GM23248 (cell line): ENCODE data around the gene SDCCAG8. TPM values are rescaled to one million over a fixed set of nuclear protein-coding genes. Genes with fewer than 3 reads are reported as not detected.

Experiments
- DNase-seq: peaks from one replicate; pipeline ENCODE4 v3.0.0-alpha.2; 2015
- H2AFZ ChIP-seq: fragments of 200-600 bp; sonication (generic); 2 replicates; pipeline ENCODE4 v1.6.1; 2016; ENCODE audit warnings: antibody characterized with exemption
- H3F3A ChIP-seq: fragments of 200-600 bp; sonication (generic); 2 replicates; pipeline ENCODE4 v1.6.1; 2016; ENCODE audit warnings: mild to moderate bottlenecking, antibody characterized with exemption, mixed run types; ENCODE audit not compliant: insufficient read depth
- H3K27ac ChIP-seq: fragments of 200-600 bp; sonication (generic); 2 replicates; pipeline ENCODE4 v1.5.1; 2016; ENCODE audit warnings: mild to moderate bottlenecking
- H3K27me3 ChIP-seq: fragments of 200-600 bp; sonication (generic); replicated peaks from 2 replicates; pipeline ENCODE4 v1.6.1; 2016; ENCODE audit warnings: mild to moderate bottlenecking; ENCODE audit not compliant: insufficient read depth
- H3K36me3 ChIP-seq: fragments of 200-600 bp; sonication (generic); 2 replicates; pipeline ENCODE4 v1.6.1; 2016; ENCODE audit warnings: low read depth, mild to moderate bottlenecking
- H3K4me1 ChIP-seq: fragments of 200-600 bp; sonication (generic); 2 replicates; pipeline ENCODE4 v1.6.1; 2016; ENCODE audit warnings: mild to moderate bottlenecking; ENCODE audit not compliant: insufficient read depth
- H3K4me2 ChIP-seq: fragments of 200-600 bp; sonication (generic); one replicate; pipeline ENCODE4 v1.6.1; 2016; ENCODE audit warnings: mild to moderate bottlenecking; ENCODE audit not compliant: unreplicated experiment
- H3K4me3 ChIP-seq: fragments of 200-600 bp; sonication (generic); 2 replicates; pipeline ENCODE4 v1.5.1; 2016; ENCODE audit warnings: mild to moderate bottlenecking
- H3K79me2 ChIP-seq: fragments of 200-600 bp; sonication (generic); 2 replicates; pipeline ENCODE4 v1.6.1; 2016; ENCODE audit warnings: mild to moderate bottlenecking; ENCODE audit not compliant: insufficient read depth
- H3K9ac ChIP-seq: fragments of 200-600 bp; sonication (generic); 2 replicates; pipeline ENCODE4 v1.6.1; 2016; ENCODE audit warnings: mild to moderate bottlenecking
- H3K9me2 ChIP-seq: fragments of 200-600 bp; sonication (generic); 2 replicates; pipeline ENCODE4 v1.6.1; 2016; ENCODE audit warnings: mixed run types, mild to moderate bottlenecking, moderate library complexity; ENCODE audit not compliant: insufficient read depth
- H3K9me3 ChIP-seq: fragments of 200-600 bp; sonication (generic); one replicate; pipeline ENCODE4 v1.6.1; 2017; ENCODE audit warnings: low read depth
- H4K20me1 ChIP-seq: fragments of 200-600 bp; sonication (generic); 2 replicates; pipeline ENCODE4 v1.6.0; 2016; ENCODE audit not compliant: insufficient read depth
- EZH2 ChIP-seq: fragments of 200-600 bp; sonication (generic); IDR thresholded peaks from 2 replicates; pipeline ENCODE4 v1.6.1; 2018; ENCODE audit warnings: antibody characterized with exemption, mild to moderate bottlenecking; ENCODE audit not compliant: insufficient read depth, poor library complexity, severe bottlenecking
- EZH2phosphoT487 ChIP-seq: fragments of 200-600 bp; sonication (generic); IDR thresholded peaks from 2 replicates; pipeline ENCODE4 v1.6.1; 2018; ENCODE audit warnings: antibody characterized with exemption, moderate library complexity, mild to moderate bottlenecking, low read depth; ENCODE audit not compliant: insufficient read depth
- WGBS, 2 experiments: methylation state at CpG; one replicate each; pipeline ENCODE4 v1.1.6; 2015 to 2017; ENCODE audit warnings: low lambda C conversion rate in 2 of 2, low coverage in 1 of 2; ENCODE audit errors: missing lambda C conversion rate in 2 of 2; 5-methylcytosine and 5-hydroxymethylcytosine counted together
- in situ Hi-C: fragments of 300-500 bp; cut with MboI; formaldehyde crosslinking; loops from 2 replicates; pipeline ENCODE4 v1.15.0; 2020
- polyA plus RNA-seq: library from polyadenylated mRNA; unstranded; fragments of >200 nt; fragmentation: Nextera tagmentation; extraction: Ambion mirVana; gene quantifications from 2 replicates; pipeline ENCODE4 v1.2.1, GENCODE V29; 2016
- total RNA-seq: library from RNA; depleted of rRNA; stranded (reverse); fragments of >200 nt; shearing (Covaris generic); gene quantifications from 2 replicates; pipeline ENCODE4 v1.2.3, GENCODE V29; 2014

The SDCCAG8 gene
- total and polyA plus RNA-seq, 2 experiments from 2014 or later = 29.4 to 45.3 TPM

DNA sequence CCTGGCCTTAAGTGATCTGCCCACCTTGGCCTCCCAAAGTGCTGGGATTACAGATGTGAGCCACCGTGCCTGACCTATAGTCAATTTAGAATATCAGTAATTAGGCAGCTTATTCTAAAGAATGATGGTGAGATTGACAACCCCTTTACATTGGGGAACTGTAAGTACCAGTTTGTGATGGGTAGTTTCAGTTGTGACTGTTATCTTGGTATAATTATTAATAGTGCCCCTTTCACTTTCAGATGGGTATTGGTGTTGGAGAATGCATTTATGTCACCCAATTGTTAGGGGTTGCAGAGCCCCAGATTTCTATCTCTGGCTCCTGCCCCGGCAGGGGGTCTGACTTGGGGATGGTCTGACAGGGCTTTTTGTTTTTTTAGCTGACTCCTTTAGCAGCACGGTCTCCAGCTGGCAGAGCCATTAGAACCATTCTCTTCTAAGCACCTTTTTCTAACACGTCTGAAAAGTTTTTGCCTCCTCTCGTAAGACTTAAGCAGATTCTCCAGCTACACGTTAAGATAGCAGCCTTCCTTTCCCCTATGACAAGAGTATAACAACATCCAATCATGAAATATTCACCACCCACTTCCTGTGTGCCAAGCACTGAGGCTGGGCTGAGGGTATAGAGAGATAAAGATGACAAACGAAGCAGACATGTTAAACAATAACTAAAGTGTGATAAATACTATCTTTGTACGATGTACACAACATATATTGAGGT, 157.8 kb downstream of the SDCCAG8 start:
- no peak overlapping the region for H2AFZ ChIP-seq
- no peaks in the 10 kb centered on the region for H3K79me2 ChIP-seq
- H3K4me2 ChIP-seq = no peak overlapping the region
- H3K9me3 ChIP-seq = no peaks in the 10 kb centered on the region
- no peaks in the 10 kb centered on the region for H3K27me3 ChIP-seq
- 77 to 78% methylated on average over 8 of the region's 8 CpGs for WGBS, 2 experiments
- H4K20me1 ChIP-seq = no peaks in the 10 kb centered on the region
- H3K9ac ChIP-seq = no peak overlapping the region
- no peaks in the 10 kb centered on the region for H3K9me2 ChIP-seq
- no peak for DNase-seq
- no peak for TF ChIP-seq EZH2
- TF ChIP-seq EZH2phosphoT487 = no peak
- peaks cover 7% of the 10 kb centered on the region for H3K36me3 ChIP-seq
- no peak overlapping the region for H3K27ac ChIP-seq
- in situ Hi-C loops = no loop called here
- H3K4me1 ChIP-seq = no peaks in the 10 kb centered on the region
- H3F3A ChIP-seq = peaks cover 2% of the 10 kb centered on the region; the same call in 1 of the 2 replicates
- H3K4me3 ChIP-seq = no peak overlapping the region

DNA sequence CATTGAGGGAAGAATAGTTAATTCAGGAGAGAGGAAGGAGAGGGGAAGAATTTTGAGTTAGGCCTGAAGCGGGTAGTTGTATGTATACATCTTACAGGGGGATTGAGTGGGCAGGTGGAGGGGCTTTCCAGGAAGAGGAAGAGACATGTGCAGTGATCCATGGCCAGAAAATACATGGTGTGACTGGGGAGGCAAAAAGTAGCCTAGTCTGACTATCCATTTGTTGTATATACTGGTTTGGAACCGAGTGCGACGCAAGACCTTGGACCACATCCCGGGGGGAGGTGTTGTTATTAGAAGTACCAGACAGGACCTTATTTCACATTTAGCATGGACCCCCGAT, 158.3 kb downstream of the SDCCAG8 start:
- 98 to 100% methylated on average over 6 of the region's 6 CpGs for WGBS, 2 experiments
- no peak overlapping the region for H2AFZ ChIP-seq
- no peaks in the 10 kb centered on the region for H3K79me2 ChIP-seq
- no peak overlapping the region for H3K27ac ChIP-seq
- H3K4me3 ChIP-seq = no peak overlapping the region
- H3K36me3 ChIP-seq = peaks cover 10% of the 10 kb centered on the region
- no peak for DNase-seq
- in situ Hi-C loops = no loop called here
- no peaks in the 10 kb centered on the region for H3K9me2 ChIP-seq
- no peaks in the 10 kb centered on the region for H3K27me3 ChIP-seq
- H3K4me2 ChIP-seq = no peak overlapping the region
- TF ChIP-seq EZH2phosphoT487 (no peak), EZH2 (no peak)
- no peaks in the 10 kb centered on the region for H4K20me1 ChIP-seq
- H3K9ac ChIP-seq = no peak overlapping the region
- H3K9me3 ChIP-seq = no peaks in the 10 kb centered on the region
- no peaks in the 10 kb centered on the region for H3F3A ChIP-seq
- H3K4me1 ChIP-seq = no peaks in the 10 kb centered on the region

DNA sequence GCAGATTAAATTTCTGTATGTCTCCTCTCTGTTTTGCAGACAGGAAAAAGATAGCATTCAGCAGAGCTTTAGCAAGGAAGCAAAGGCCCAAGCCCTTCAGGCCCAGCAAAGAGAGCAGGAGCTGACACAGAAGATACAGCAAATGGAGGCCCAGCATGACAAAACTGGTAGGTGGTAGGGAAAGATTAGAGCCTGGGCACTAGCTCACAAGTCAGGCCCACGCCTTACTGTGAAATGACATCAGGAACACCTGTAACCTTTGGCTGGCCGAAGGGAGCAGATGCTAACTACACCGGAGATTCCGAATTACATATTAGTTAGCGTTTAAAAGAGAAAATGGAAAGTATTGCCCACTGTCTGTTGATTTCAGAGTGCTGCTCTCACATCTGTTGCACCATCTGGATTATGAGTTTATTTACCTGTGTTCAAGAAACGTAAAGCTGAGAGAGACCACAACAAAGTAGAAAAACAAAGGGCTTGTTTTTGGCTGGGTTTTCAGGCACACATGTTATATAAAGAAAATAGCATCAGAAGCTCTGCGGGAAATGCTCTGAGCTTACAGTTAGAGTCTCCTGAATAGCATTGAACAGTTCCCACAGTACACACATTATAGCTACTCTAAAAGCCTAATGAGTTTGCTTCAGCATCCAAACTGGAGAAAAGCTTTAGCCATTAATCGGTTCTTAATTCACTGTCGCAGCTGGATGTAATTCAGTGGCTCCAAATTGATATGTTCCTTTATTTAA, 160.0 kb downstream of the SDCCAG8 start:
- in situ Hi-C loops = no loop called here
- H3K4me2 ChIP-seq = no peak overlapping the region

DNA sequence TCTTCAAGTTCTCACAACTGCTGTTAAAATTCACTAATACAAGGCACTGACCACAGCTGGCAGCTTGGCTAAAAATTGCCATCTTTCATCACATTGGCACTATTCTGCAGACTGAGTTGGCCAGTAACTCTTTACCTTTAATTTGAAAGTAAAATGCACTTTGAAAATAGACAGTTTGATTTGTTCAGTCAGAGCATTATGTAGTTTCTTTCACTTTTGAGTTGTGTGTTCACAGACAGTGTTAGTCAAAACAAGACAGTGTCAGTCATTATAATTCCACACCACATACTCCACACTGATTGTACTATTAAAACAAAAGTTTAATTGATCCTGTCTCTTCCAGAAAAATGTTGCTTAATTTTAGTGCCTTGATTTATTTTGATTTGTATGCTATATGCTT, 160.7 kb downstream of the SDCCAG8 start:
- TF ChIP-seq EZH2phosphoT487 = no peak
- TF ChIP-seq EZH2 = no peak
- DNase-seq = no peak
- no peaks in the 10 kb centered on the region for H3K9me2 ChIP-seq
- H3K27me3 ChIP-seq = no peaks in the 10 kb centered on the region
- no peaks in the 10 kb centered on the region for H3K9me3 ChIP-seq
- H3K4me1 ChIP-seq = peaks cover 10% of the 10 kb centered on the region
- H3K27ac ChIP-seq = no peak overlapping the region
- H3F3A ChIP-seq = 0 out of 2 replicates have a peak, but pooled peaks cover 11% of the 10 kb centered on the region
- no peak overlapping the region for H3K4me3 ChIP-seq
- no peak overlapping the region for H3K9ac ChIP-seq
- in situ Hi-C loops = no loop called here
- no peaks in the 10 kb centered on the region for H4K20me1 ChIP-seq
- no peak overlapping the region for H3K4me2 ChIP-seq
- H3K79me2 ChIP-seq = no peaks in the 10 kb centered on the region
- peaks cover 10% of the 10 kb centered on the region for H3K36me3 ChIP-seq
- no peak overlapping the region for H2AFZ ChIP-seq

More for the DNA sequence above, 160.0 kb downstream of the SDCCAG8 start:
- peaks cover 7% of the 10 kb centered on the region for H3K4me1 ChIP-seq
- no peaks in the 10 kb centered on the region for H3K27me3 ChIP-seq
- no peak overlapping the region for H2AFZ ChIP-seq
- no peak overlapping the region for H3K27ac ChIP-seq
- DNase-seq = no peak
- H3K36me3 ChIP-seq = peaks cover 10% of the 10 kb centered on the region
- TF ChIP-seq EZH2 (no peak), EZH2phosphoT487 (no peak)
- no peaks in the 10 kb centered on the region for H3K9me2 ChIP-seq
- no peak overlapping the region for H3K4me3 ChIP-seq
- H3K9me3 ChIP-seq = no peaks in the 10 kb centered on the region
- WGBS, 2 experiments = 78 to 82% methylated on average over 9 of the region's 9 CpGs
- no peak overlapping the region for H3K9ac ChIP-seq
- 0 out of 2 replicates have a peak, but pooled peaks cover 10% of the 10 kb centered on the region for H3F3A ChIP-seq
- H3K79me2 ChIP-seq = no peaks in the 10 kb centered on the region
- H4K20me1 ChIP-seq = no peaks in the 10 kb centered on the region
